ENCODE measurements around the gene ZNF619.

The ZNF619 gene

GRCh38 chr3:40490916-40491315 lies 14.0 kb downstream of the ZNF619 start:
- H3K4me3 ChIP-seq (replicated peaks; ENCODE audit: insufficient read depth, low read length), result no peak overlapping the region
- H3K27me3 ChIP-seq (ENCODE audit: insufficient read depth, poor library complexity, severe bottlenecking), result no peaks in the 10 kb centered on the region
- TF ChIP-seq GABPA (IDR thresholded peaks at IDR 0.05; ENCODE audit: low read depth), result no peak
- TF ChIP-seq SPI1 (IDR thresholded peaks at IDR 0.05; ENCODE audit: borderline replicate concordance, low read depth), result no peak
- no peak for TF ChIP-seq REST (IDR thresholded peaks at IDR 0.05; ENCODE audit: insufficient replicate concordance, low read depth)
- H3K27ac ChIP-seq (replicated peaks), result no peak overlapping the region
- DNase-seq (ENCODE audit: low read depth in 1 of 2, low spot score in 1 of 2), result no peak

GRCh38 chr3:40494698-40495097 lies 17.8 kb downstream of the ZNF619 start:
- no peak for DNase-seq (ENCODE audit: low read depth in 1 of 2, low spot score in 1 of 2)
- Histone ChIP-seq H3K27ac (replicated peaks) (no peak overlapping the region), H3K4me3 (replicated peaks; ENCODE audit: insufficient read depth, low read length) (no peak overlapping the region), H3K27me3 (ENCODE audit: insufficient read depth, poor library complexity, severe bottlenecking) (no peaks in the 10 kb centered on the region)
- TF ChIP-seq CTCF (IDR thresholded peaks at IDR 0.05; ENCODE audit: insufficient read depth, low read length) (no peak), GABPA (IDR thresholded peaks at IDR 0.05; ENCODE audit: low read depth) (no peak), SPI1 (IDR thresholded peaks at IDR 0.05; ENCODE audit: borderline replicate concordance, low read depth) (no peak), REST (IDR thresholded peaks at IDR 0.05; ENCODE audit: insufficient replicate concordance, low read depth) (no peak), POLR2AphosphoS5 (IDR thresholded peaks at IDR 0.05; ENCODE audit: low read depth) (no peak)

GRCh38 chr3:40497288-40497687 lies 20.4 kb downstream of the ZNF619 start:
- no peak for TF ChIP-seq POLR2AphosphoS5 (IDR thresholded peaks at IDR 0.05; ENCODE audit: low read depth)
- no peak for TF ChIP-seq SPI1 (IDR thresholded peaks at IDR 0.05; ENCODE audit: borderline replicate concordance, low read depth)
- no peak for TF ChIP-seq GABPA (IDR thresholded peaks at IDR 0.05; ENCODE audit: low read depth)
- TF ChIP-seq REST (IDR thresholded peaks at IDR 0.05; ENCODE audit: insufficient replicate concordance, low read depth), result no peak
- TF ChIP-seq CTCF (IDR thresholded peaks at IDR 0.05; ENCODE audit: insufficient read depth, low read length), result no peak
- H3K4me3 ChIP-seq (replicated peaks; ENCODE audit: insufficient read depth, low read length), result no peak overlapping the region

GRCh38 chr3:40499952-40500351 lies 23.0 kb downstream of the ZNF619 start:
- TF ChIP-seq POLR2AphosphoS5 (IDR thresholded peaks at IDR 0.05; ENCODE audit: low read depth), result no peak
- no peak for TF ChIP-seq SPI1 (IDR thresholded peaks at IDR 0.05; ENCODE audit: borderline replicate concordance, low read depth)
- no peak for TF ChIP-seq GABPA (IDR thresholded peaks at IDR 0.05; ENCODE audit: low read depth)
- no peak for TF ChIP-seq CTCF (IDR thresholded peaks at IDR 0.05; ENCODE audit: insufficient read depth, low read length)
- no peak for TF ChIP-seq REST (IDR thresholded peaks at IDR 0.05; ENCODE audit: insufficient replicate concordance, low read depth)
- Histone ChIP-seq H3K27me3 (ENCODE audit: insufficient read depth, poor library complexity, severe bottlenecking) (no peaks in the 10 kb centered on the region), H3K27ac (replicated peaks) (no peak overlapping the region), H3K4me3 (replicated peaks; ENCODE audit: insufficient read depth, low read length) (no peak overlapping the region)
- no peak for DNase-seq (ENCODE audit: low read depth in 1 of 2, low spot score in 1 of 2)

More at GRCh38 chr3:40497288-40497687, 20.4 kb downstream of the ZNF619 start:
- H3K27me3 ChIP-seq (ENCODE audit: insufficient read depth, poor library complexity, severe bottlenecking), result no peaks in the 10 kb centered on the region
- no peak overlapping the region for H3K27ac ChIP-seq (replicated peaks)
- DNase-seq (ENCODE audit: low read depth in 1 of 2, low spot score in 1 of 2), result no peak

Data from HL-60 (cell line).